Activated T-helper 1 cell treated with Interleukin-2 at 50 U/mL for 16 hours (primary cell): ENCODE results near the gene FAM184B.
"Not testable (repeated sequence)": the region's sequence is repeated elsewhere in the genome, so short reads cannot be mapped to it uniquely, and the experiment has no call there.

Source experiments
- DNase-seq: peaks from one replicate; pipeline ENCODE4 v3.0.0-alpha.2; 2020; ENCODE audit warnings: low read depth

FAM184B gene

GRCh38 chr4:17682222-17682566, 99.2 kb downstream of the FAM184B start:
- DNase-seq = no peak

GRCh38 chr4:17681281-17682221, 99.9 kb downstream of the FAM184B start:
- DNase-seq = no peak

GRCh38 chr4:17680559-17681280, 100.7 kb downstream of the FAM184B start:
- DNase-seq = no peak

- no peak for DNase-seq
Observed at GRCh38 chr4:17670423-17670822, 111.0 kb downstream of the FAM184B start.

GRCh38 chr4:17667653-17668201, 113.7 kb downstream of the FAM184B start:
- DNase-seq = no peak

GRCh38 chr4:17667253-17667652, 114.2 kb downstream of the FAM184B start:
- DNase-seq = no peak

GRCh38 chr4:17665852-17666251, 115.6 kb downstream of the FAM184B start:
- DNase-seq = no peak

- DNase-seq = no peak
Observed at GRCh38 chr4:17665346-17665745, 116.1 kb downstream of the FAM184B start.

GRCh38 chr4:17664755-17665154, 116.7 kb downstream of the FAM184B start:
- DNase-seq = no peak

- no peak for DNase-seq
Observed at GRCh38 chr4:17662694-17663093, 118.7 kb downstream of the FAM184B start.

- not testable (repeated sequence) for DNase-seq
Observed at GRCh38 chr4:17659196-17659595, 122.2 kb downstream of the FAM184B start.

GRCh38 chr4:17657849-17658248, 123.6 kb downstream of the FAM184B start:
- no peak for DNase-seq

- DNase-seq = no peak
Observed at GRCh38 chr4:17657090-17657489, 124.3 kb downstream of the FAM184B start.

GRCh38 chr4:17654701-17655100, 126.7 kb downstream of the FAM184B start:
- no peak for DNase-seq

GRCh38 chr4:17650406-17650805, 131.0 kb downstream of the FAM184B start:
- no peak for DNase-seq

- DNase-seq = no peak
Observed at GRCh38 chr4:17647927-17648326, 133.5 kb downstream of the FAM184B start.

- DNase-seq = no peak
Observed at GRCh38 chr4:17647176-17647806, 134.1 kb downstream of the FAM184B start.

GRCh38 chr4:17646693-17647092, 134.7 kb downstream of the FAM184B start:
- DNase-seq = no peak

- no peak for DNase-seq
Observed at GRCh38 chr4:17642398-17642783, 139.0 kb downstream of the FAM184B start.

GRCh38 chr4:17639136-17639535, 142.3 kb downstream of the FAM184B start:
- no peak for DNase-seq

- peak; percentile 44 for DNase-seq
Observed at GRCh38 chr4:17636696-17637622, 144.5 kb downstream of the FAM184B start.
